Skeletal muscle tissue (tissue), 4 donors: ENCODE data around the gene APBA1. TPM values are rescaled to one million over a fixed set of nuclear protein-coding genes. Genes with fewer than 3 reads are reported as not detected.

ENCODE experiments used
- H3K27ac ChIP-seq: one replicate; pipeline ENCODE4 v1.7.0; 2013; ENCODE audit warnings: mild to moderate bottlenecking, low read depth, low read length, inconsistent platforms
- H3K27me3 ChIP-seq, 3 donors: one replicate each; pipeline ENCODE4 v1.7.0; 2013; ENCODE audit warnings: low read length in 3 of 3; ENCODE audit not compliant: control insufficient read depth in 3 of 3, insufficient read depth in 3 of 3
- H3K36me3 ChIP-seq, 3 donors: one replicate each; pipeline ENCODE4 v1.7.0; 2013; ENCODE audit warnings: low read length in 3 of 3; ENCODE audit not compliant: control insufficient read depth in 3 of 3, insufficient read depth in 3 of 3
- H3K4me1 ChIP-seq, 3 donors: one replicate each; pipeline ENCODE4 v1.7.0; 2013; ENCODE audit warnings: low read length in 3 of 3, mild to moderate bottlenecking in 3 of 3; ENCODE audit not compliant: control insufficient read depth in 3 of 3, insufficient read depth in 3 of 3
- H3K4me3 ChIP-seq, 3 donors: one replicate each; pipeline ENCODE4 v1.7.0; 2013; ENCODE audit warnings: low read length in 3 of 3
- H3K9ac ChIP-seq, 3 donors: one replicate each; pipeline ENCODE4 v1.7.0; 2013; ENCODE audit warnings: low read length in 3 of 3, mild to moderate bottlenecking in 3 of 3, moderate library complexity in 2 of 3, low read depth in 1 of 3
- H3K9me3 ChIP-seq, 3 donors: one replicate each; pipeline ENCODE4 v1.7.0; 2013; ENCODE audit warnings: low read length in 3 of 3; ENCODE audit not compliant: control insufficient read depth in 3 of 3
- total RNA-seq: library from RNA; depleted of rRNA; stranded (reverse); fragments of >200 nt; gene quantifications from one replicate; pipeline ENCODE4 v1.2.3, GENCODE V29; 2014
- donor health status: Osteomylitis.

The APBA1 gene
- total RNA-seq, 1 donor from 2014 or later, result 2.6 TPM

GRCh38 chr9:69678843-69679538 lies 6.8 kb upstream of the APBA1 start:
- Histone ChIP-seq H3K4me1 (no peaks in the 10 kb centered on the region), H3K27me3 (no peaks in the 10 kb centered on the region), H3K36me3 (no peaks in the 10 kb centered on the region), H3K4me3 (no peak overlapping the region), H3K9ac (no peak overlapping the region), H3K27ac (no peak overlapping the region), H3K9me3 (no peaks in the 10 kb centered on the region)

GRCh38 chr9:69677931-69678330 lies 5.8 kb upstream of the APBA1 start:
- Histone ChIP-seq H3K4me1 (peaks cover 2 to 5% (median 4%) of the 10 kb centered on the region in 3 donors), H3K4me3 (no peak overlapping the region), H3K9me3 (no peaks in the 10 kb centered on the region), H3K9ac (no peak overlapping the region), H3K27ac (no peak overlapping the region), H3K27me3 (no peaks in the 10 kb centered on the region), H3K36me3 (no peaks in the 10 kb centered on the region)

- Histone ChIP-seq H3K9ac (no peak overlapping the region), H3K4me3 (no peak overlapping the region), H3K9me3 (no peaks in the 10 kb centered on the region), H3K27ac (no peak overlapping the region), H3K36me3 (no peaks in the 10 kb centered on the region), H3K4me1 (peaks cover 8 to 20% (median 9%) of the 10 kb centered on the region in 3 donors), H3K27me3 (no peaks in the 10 kb centered on the region)
Observed at GRCh38 chr9:69675563-69675962, 3.4 kb upstream of the APBA1 start.

GRCh38 chr9:69674716-69675438 lies 2.7 kb upstream of the APBA1 start:
- H3K27ac ChIP-seq, result no peak overlapping the region
- no peak overlapping the region for H3K9ac ChIP-seq
- no peaks in the 10 kb centered on the region for H3K27me3 ChIP-seq
- peaks cover 8 to 20% (median 9%) of the 10 kb centered on the region in 3 donors for H3K4me1 ChIP-seq
- no peaks in the 10 kb centered on the region for H3K36me3 ChIP-seq
- no peaks in the 10 kb centered on the region for H3K9me3 ChIP-seq
- H3K4me3 ChIP-seq, result no peak overlapping the region

GRCh38 chr9:69674112-69674685 lies 2.0 kb upstream of the APBA1 start:
- H3K36me3 ChIP-seq, result no peaks in the 10 kb centered on the region
- no peak overlapping the region for H3K27ac ChIP-seq
- no peaks in the 10 kb centered on the region for H3K9me3 ChIP-seq
- no peaks in the 10 kb centered on the region for H3K27me3 ChIP-seq
- H3K4me1 ChIP-seq, result peaks cover 8 to 20% (median 9%) of the 10 kb centered on the region in 3 donors
- no peak overlapping the region for H3K4me3 ChIP-seq
- H3K9ac ChIP-seq, result no peak overlapping the region

- Histone ChIP-seq H3K9me3 (no peaks in the 10 kb centered on the region), H3K4me1 (peaks cover 8 to 20% (median 9%) of the 10 kb centered on the region in 3 donors), H3K9ac (peak overlapping the region; percentile 68 to 88 (median 79)), H3K27ac (peak overlapping the region; percentile 10), H3K4me3 (peak overlapping the region; percentile 73 to 91 (median 80)), H3K36me3 (no peaks in the 10 kb centered on the region), H3K27me3 (no peaks in the 10 kb centered on the region)
Observed at GRCh38 chr9:69673311-69673640, 1.1 kb upstream of the APBA1 start.

GRCh38 chr9:69672596-69673310 lies 582 bp upstream of the APBA1 start:
- Histone ChIP-seq H3K4me1 (peaks cover 8 to 20% (median 9%) of the 10 kb centered on the region in 3 donors), H3K36me3 (no peaks in the 10 kb centered on the region), H3K4me3 (peak overlapping the region; percentile 73 to 91 (median 80)), H3K27ac (peak overlapping the region; percentile 10), H3K27me3 (no peaks in the 10 kb centered on the region), H3K9ac (peak overlapping the region; percentile 68 to 88 (median 79)), H3K9me3 (no peaks in the 10 kb centered on the region)

- Histone ChIP-seq H3K9ac (peak overlapping the region; percentile 52 to 81 (median 66)), H3K4me1 (peaks cover 8 to 20% (median 9%) of the 10 kb centered on the region in 3 donors), H3K27ac (no peak overlapping the region), H3K9me3 (no peaks in the 10 kb centered on the region), H3K36me3 (no peaks in the 10 kb centered on the region), H3K27me3 (no peaks in the 10 kb centered on the region), H3K4me3 (peak overlapping the region; percentile 69 to 91 (median 78))
Observed at GRCh38 chr9:69671311-69671878, 776 bp downstream of the APBA1 start.

GRCh38 chr9:69667306-69667705 lies 4.9 kb downstream of the APBA1 start:
- Histone ChIP-seq H3K9me3 (no peaks in the 10 kb centered on the region), H3K9ac (no peak overlapping the region), H3K4me3 (no peak overlapping the region), H3K36me3 (no peaks in the 10 kb centered on the region), H3K4me1 (peaks cover 5 to 11% (median 6%) of the 10 kb centered on the region in 3 donors), H3K27me3 (no peaks in the 10 kb centered on the region), H3K27ac (no peak overlapping the region)
